Kidney epithelial cell (primary cell): ENCODE measurements around the gene EEF1A2. TPM values are rescaled to one million over a fixed set of nuclear protein-coding genes. Genes with fewer than 3 reads are reported as not detected.

Source experiments
- DNase-seq: peaks from one replicate; pipeline ENCODE4 v3.0.0-alpha.2; 2010; ENCODE audit warnings: low read depth
- H3K27me3 ChIP-seq: 2 replicates; pipeline ENCODE4 v1.6.0; 2011; ENCODE audit warnings: low read length; ENCODE audit not compliant: control insufficient read depth, insufficient read depth
- H3K36me3 ChIP-seq: 2 replicates; pipeline ENCODE4 v1.5.1; 2011; ENCODE audit warnings: low read length; ENCODE audit not compliant: control insufficient read depth, insufficient read depth
- H3K4me3 ChIP-seq: 2 replicates; pipeline ENCODE4 v1.5.1; 2011; ENCODE audit warnings: low read depth, mild to moderate bottlenecking, control low read depth, low read length
- CTCF ChIP-seq: IDR thresholded peaks from 2 replicates; pipeline ENCODE4 v1.5.1; 2011; ENCODE audit warnings: mild to moderate bottlenecking, moderate library complexity, low read length, control low read depth, inconsistent platforms; ENCODE audit not compliant: insufficient read depth, poor library complexity, severe bottlenecking
- total RNA-seq: library from RNA; depleted of rRNA; stranded (reverse); fragments of >200 nt; gene quantifications from 2 replicates; pipeline ENCODE4 v1.2.3, GENCODE V29; 2015

The EEF1A2 gene
- total RNA-seq, 1 donor from 2014 or later: 18.0 TPM

GRCh38 chr20:63477944-63478343 lies 20.9 kb downstream of the EEF1A2 start:
- H3K27me3 ChIP-seq: peaks cover 66% of the 10 kb centered on the region
- no peak overlapping the region for H3K4me3 ChIP-seq
- DNase-seq: no peak
- no peaks in the 10 kb centered on the region for H3K36me3 ChIP-seq
- TF ChIP-seq CTCF: no peak

- Histone ChIP-seq H3K36me3 (no peaks in the 10 kb centered on the region), H3K27me3 (peaks cover 62% of the 10 kb centered on the region), H3K4me3 (no peak overlapping the region)
- no peak for TF ChIP-seq CTCF
- no peak for DNase-seq
Observed at GRCh38 chr20:63477061-63477616, 21.7 kb downstream of the EEF1A2 start.

- H3K4me3 ChIP-seq: no peak overlapping the region
- DNase-seq: no peak
- H3K36me3 ChIP-seq: no peaks in the 10 kb centered on the region
- no peak for TF ChIP-seq CTCF
- H3K27me3 ChIP-seq: peaks cover 71% of the 10 kb centered on the region
Observed at GRCh38 chr20:63475209-63475608, 23.7 kb downstream of the EEF1A2 start.

GRCh38 chr20:63473555-63474449 lies 25.1 kb downstream of the EEF1A2 start:
- no peak for DNase-seq
- Histone ChIP-seq H3K4me3 (no peak overlapping the region), H3K27me3 (peaks cover 81% of the 10 kb centered on the region), H3K36me3 (no peaks in the 10 kb centered on the region)
- no peak for TF ChIP-seq CTCF

- peaks cover 81% of the 10 kb centered on the region for H3K27me3 ChIP-seq
- no peak for TF ChIP-seq CTCF
- no peak overlapping the region for H3K4me3 ChIP-seq
- no peak for DNase-seq
- no peaks in the 10 kb centered on the region for H3K36me3 ChIP-seq
Observed at GRCh38 chr20:63472862-63473390, 26.0 kb downstream of the EEF1A2 start.
